SK-N-SH (cell line): Measurements from ENCODE around the gene MTA3. TPM values are rescaled to one million over a fixed set of nuclear protein-coding genes. Genes with fewer than 3 reads are reported as not detected.

Experiments used
- CTCF ChIA-PET: fragments of 300-600, 350-600 bp; formaldehyde crosslinking; extraction: SDS; loops from one replicate; lab custom pipeline; 2021; lab: Yijun Ruan, JAX
- POLR2A ChIA-PET: fragments of 350-600 bp; sonication (Branson Sonifier 250); formaldehyde crosslinking; extraction: SDS; loops from one replicate; lab custom pipeline; 2020; ENCODE audit warnings: antibody characterized with exemption, inconsistent platforms; lab: Yijun Ruan, JAX
- DNase-seq: peaks from one replicate; pipeline ENCODE4 v3.0.0; 2012
- H2AFZ ChIP-seq: fragments of 200-600 bp; sonication (generic); 2 replicates; pipeline ENCODE4 v1.8.1; 2016; ENCODE audit warnings: antibody characterized with exemption, mild to moderate bottlenecking, low read depth
- H3F3A ChIP-seq: fragments of 200-600 bp; sonication (generic); replicated peaks from 2 replicates; pipeline ENCODE3; 2016; ENCODE audit warnings: antibody characterized with exemption, mild to moderate bottlenecking; ENCODE audit not compliant: insufficient read depth
- H3K27ac ChIP-seq, 2 experiments: fragments of 200-500 bp in 1 of 2; fragments of 200-600 bp in 1 of 2; sonication (Bioruptor generic) in 1 of 2; sonication (generic), shearing (Covaris generic) in 1 of 2; 2 replicates each; pipeline versions ENCODE4 v1.5.1 to v1.6.1; 2014 to 2016; ENCODE audit warnings: low read depth in 2 of 2, inconsistent platforms in 1 of 2, low read length in 1 of 2, mild to moderate bottlenecking in 1 of 2, mixed read lengths in 1 of 2
- H3K27me3 ChIP-seq: fragments of 200-600 bp; sonication (generic), shearing (Covaris generic); 2 replicates; pipeline ENCODE4 v1.6.1; 2016; ENCODE audit warnings: mixed run types; ENCODE audit not compliant: insufficient read depth
- H3K36me3 ChIP-seq, 2 experiments: fragments of 200-500 bp in 1 of 2; fragments of 200-600 bp in 1 of 2; sonication (Bioruptor generic) in 1 of 2; sonication (generic) in 1 of 2; replicated peaks in 1 of 2; 2 replicates each; pipeline versions ENCODE3 to v1.5.1; 2014 to 2016; ENCODE audit warnings: low read length in 1 of 2, mild to moderate bottlenecking in 1 of 2; ENCODE audit not compliant: insufficient read depth in 2 of 2, control insufficient read depth in 1 of 2
- H3K4me1 ChIP-seq, 2 experiments: fragments of 200-500 bp in 1 of 2; fragments of 200-600 bp in 1 of 2; sonication (Bioruptor generic) in 1 of 2; sonication (generic), shearing (Covaris generic) in 1 of 2; 2 replicates each; pipeline versions ENCODE4 v1.5.1 to v1.6.1; 2014 to 2016; ENCODE audit warnings: low read depth in 1 of 2, low read length in 1 of 2, mixed run types in 1 of 2; ENCODE audit not compliant: insufficient read depth in 2 of 2, control insufficient read depth in 1 of 2
- H3K4me2 ChIP-seq: fragments of 200-600 bp; sonication (generic), shearing (Covaris generic); 2 replicates; pipeline ENCODE4 v1.6.1; 2017; ENCODE audit warnings: mixed run types
- H3K4me3 ChIP-seq, 2 experiments: fragments of 200-500 bp in 1 of 2; fragments of 200-600 bp in 1 of 2; sonication (Bioruptor generic) in 1 of 2; sonication (generic), shearing (Covaris generic) in 1 of 2; 2 replicates each; pipeline versions ENCODE4 v1.5.1 to v1.8.1; 2014 to 2016; ENCODE audit warnings: low read depth in 2 of 2, inconsistent platforms in 1 of 2, low read length in 1 of 2, mild to moderate bottlenecking in 1 of 2, mixed read lengths in 1 of 2, moderate library complexity in 1 of 2
- H3K79me2 ChIP-seq: fragments of 200-600 bp; sonication (generic); 2 replicates; pipeline ENCODE4 v1.8.1; 2017; ENCODE audit warnings: mild to moderate bottlenecking; ENCODE audit not compliant: insufficient read depth
- H3K9ac ChIP-seq: fragments of 200-600 bp; sonication (generic); 2 replicates; pipeline ENCODE4 v1.6.1; 2017; ENCODE audit warnings: mixed run types
- H3K9me2 ChIP-seq: fragments of 200-600 bp; sonication (generic); 2 replicates; pipeline ENCODE4 v1.6.1; 2017; ENCODE audit warnings: mixed run types
- H3K9me3 ChIP-seq: fragments of 200-600 bp; sonication (generic); 2 replicates; pipeline ENCODE4 v1.6.1; 2017; ENCODE audit warnings: mixed run types, mild to moderate bottlenecking, moderate library complexity
- H4K20me1 ChIP-seq: fragments of 200-600 bp; sonication (generic); 2 replicates; pipeline ENCODE4 v1.6.1; 2017; ENCODE audit warnings: mild to moderate bottlenecking, mixed run types; ENCODE audit not compliant: insufficient read depth
- CHD2 ChIP-seq: fragments of 150-350 bp; IDR thresholded peaks from 2 replicates; pipeline ENCODE4 v1.6.1; 2018; ENCODE audit warnings: low read length; ENCODE audit not compliant: partially characterized antibody
- EZH2phosphoT487 ChIP-seq: fragments of 200-600 bp; sonication (generic); IDR thresholded peaks from 2 replicates; pipeline ENCODE4 v1.6.1; 2017; ENCODE audit warnings: low read depth, mixed run types, mild to moderate bottlenecking, antibody characterized with exemption, moderate library complexity, borderline replicate concordance
- FOXJ3 ChIP-seq: sonication (generic); formaldehyde crosslinking; IDR thresholded peaks from 2 replicates; pipeline ENCODE4 v1.5.1; 2020; ENCODE audit warnings: mild to moderate bottlenecking, missing genetic modification reagents
- FOXM1 ChIP-seq: IDR thresholded peaks from 2 replicates; pipeline ENCODE4 v1.4.0; 2012; ENCODE audit warnings: low read depth, mild to moderate bottlenecking
- GATA2 ChIP-seq: sonication (generic); formaldehyde crosslinking; IDR thresholded peaks from 2 replicates; pipeline ENCODE4 v1.5.0; 2020; ENCODE audit warnings: mild to moderate bottlenecking, missing genetic modification reagents
- JUND ChIP-seq: IDR thresholded peaks from 2 replicates; pipeline ENCODE4 v1.4.0; 2012
- MXI1 ChIP-seq: IDR thresholded peaks from 2 replicates; pipeline ENCODE4 v1.6.1; 2012; ENCODE audit warnings: mild to moderate bottlenecking, low read depth, low read length, improper control_type of control experiment
- RAD21 ChIP-seq: IDR thresholded peaks from 2 replicates; pipeline ENCODE4 v1.6.1; 2012; ENCODE audit warnings: mild to moderate bottlenecking, low read length
- RCOR1 ChIP-seq: fragments of 150-350 bp; IDR thresholded peaks from 2 replicates; pipeline ENCODE4 v1.6.1; 2017; ENCODE audit warnings: antibody characterized with exemption, low read length
- RFX5 ChIP-seq: IDR thresholded peaks from 2 replicates; pipeline ENCODE4 v1.6.1; 2012; ENCODE audit warnings: mild to moderate bottlenecking, improper control_type of control experiment, low read length
- RXRA ChIP-seq: IDR thresholded peaks from 2 replicates; pipeline ENCODE4 v1.4.0; 2012; ENCODE audit warnings: low read depth, mild to moderate bottlenecking, borderline replicate concordance
- SIN3A ChIP-seq: IDR thresholded peaks from 2 replicates; pipeline ENCODE4 v1.6.1; 2012; ENCODE audit warnings: low read depth, mild to moderate bottlenecking, low read length, moderate library complexity, borderline replicate concordance
- TAF1 ChIP-seq: IDR thresholded peaks from 2 replicates; pipeline ENCODE4 v1.6.1; 2012; ENCODE audit warnings: low read depth, mild to moderate bottlenecking, low read length, moderate library complexity, borderline replicate concordance
- TEAD4 ChIP-seq: IDR thresholded peaks from 2 replicates; pipeline ENCODE4 v1.4.0; 2012; ENCODE audit warnings: mild to moderate bottlenecking, borderline replicate concordance; ENCODE audit not compliant: insufficient read depth
- YY1 ChIP-seq: IDR thresholded peaks from 2 replicates; pipeline ENCODE4 v1.4.0; 2012; ENCODE audit warnings: low read depth, mild to moderate bottlenecking
- WGBS: methylation state at CpG from one replicate; pipeline ENCODE4 v1.1.6; 2017; ENCODE audit warnings: low lambda C conversion rate; 5-methylcytosine and 5-hydroxymethylcytosine counted together
- polyA plus RNA-seq, 3 experiments: library from polyadenylated mRNA; depleted of rRNA; stranded (reverse); fragments of >200 nt; gene quantifications; 2 replicates each; pipeline ENCODE4 v1.2.3, GENCODE V29; 2012
- TF ChIP-seq, protein P1 (sequence below): fragments of 150-350 bp; IDR thresholded peaks from 2 replicates; pipeline ENCODE4 v1.6.1; 2017; ENCODE audit warnings: antibody characterized with exemption, low read length, low read depth, borderline replicate concordance
- TF ChIP-seq, protein P2 (sequence below): IDR thresholded peaks from 2 replicates; pipeline ENCODE4 v1.4.0; 2012; ENCODE audit warnings: low read depth
- TF ChIP-seq, protein P3 (sequence below): IDR thresholded peaks from 2 replicates; pipeline ENCODE4 v1.6.1; 2012; ENCODE audit warnings: mild to moderate bottlenecking, low read depth, low read length, moderate library complexity
- TF ChIP-seq, protein P4 (sequence below): IDR thresholded peaks from 2 replicates; pipeline ENCODE4; 2012
- TF ChIP-seq, protein P5 (sequence below): fragments of 150-350 bp; IDR thresholded peaks from 2 replicates; pipeline ENCODE4 v1.6.1; 2016; ENCODE audit warnings: mild to moderate bottlenecking, low read depth, low read length

Gene MTA3
- polyA plus RNA-seq, 1 of the 3 experiments (the other 2 are of a cell fraction): 30.8 TPM

DNA sequence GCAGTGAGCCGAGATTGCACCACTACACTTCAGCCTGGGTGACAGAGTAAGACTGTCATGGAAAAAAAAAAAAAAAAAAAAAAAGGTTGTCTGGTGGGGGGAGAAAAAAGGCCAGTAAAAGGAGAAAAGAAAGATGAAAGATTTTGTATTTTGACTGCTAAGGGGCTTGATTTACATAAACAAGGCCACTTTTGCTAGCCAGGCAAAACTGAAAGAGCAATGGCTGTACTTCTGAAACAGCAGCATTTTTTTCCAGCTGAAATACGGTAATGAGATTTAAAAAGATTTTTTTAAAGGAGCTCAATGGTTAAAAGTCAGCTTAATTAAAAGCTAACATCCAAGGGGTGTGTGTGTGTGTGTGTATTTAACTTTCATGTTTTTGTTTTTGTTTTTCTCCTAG is 206.8 kb downstream of the MTA3 start:
- H3K4me3 ChIP-seq: no peak overlapping the region
- no peak for DNase-seq
- no peaks in the 10 kb centered on the region for H3K79me2 ChIP-seq
- no peaks in the 10 kb centered on the region for H3K9me2 ChIP-seq
- ChIA-PET CTCF (interaction anchor here (1.2 to 2.4 kb wide), 4 partner anchors 10 to 289 kb away, joined by 3 to 7 read pairs (median 4); no protein-coding TSS in a partner anchor), POLR2A (no interaction called here)
- no peaks in the 10 kb centered on the region for H3K27me3 ChIP-seq
- no peaks in the 10 kb centered on the region for H3K36me3 ChIP-seq
- H3K4me2 ChIP-seq: no peak overlapping the region
- no peak overlapping the region for H2AFZ ChIP-seq
- no peaks in the 10 kb centered on the region; the same call in 1 of the 2 replicates for H3K9me3 ChIP-seq
- H3F3A ChIP-seq: no peaks in the 10 kb centered on the region
- no peak overlapping the region for H3K27ac ChIP-seq
- peaks cover 0 to 19% of the 10 kb centered on the region in 2 experiments; a peak in 1 of 4 replicates for H3K4me1 ChIP-seq
- no peaks in the 10 kb centered on the region for H4K20me1 ChIP-seq
- no peak for TF ChIP-seq FOXJ3 (CRISPR knock-in tag)
- TF ChIP-seq RAD21: no peak
- no peak for TF ChIP-seq FOXM1
- TF ChIP-seq TEAD4: no peak
- TF ChIP-seq, protein P1, sequence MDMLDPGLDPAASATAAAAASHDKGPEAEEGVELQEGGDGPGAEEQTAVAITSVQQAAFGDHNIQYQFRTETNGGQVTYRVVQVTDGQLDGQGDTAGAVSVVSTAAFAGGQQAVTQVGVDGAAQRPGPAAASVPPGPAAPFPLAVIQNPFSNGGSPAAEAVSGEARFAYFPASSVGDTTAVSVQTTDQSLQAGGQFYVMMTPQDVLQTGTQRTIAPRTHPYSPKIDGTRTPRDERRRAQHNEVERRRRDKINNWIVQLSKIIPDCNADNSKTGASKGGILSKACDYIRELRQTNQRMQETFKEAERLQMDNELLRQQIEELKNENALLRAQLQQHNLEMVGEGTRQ: no peak
- no peak for TF ChIP-seq MXI1
- no peak for TF ChIP-seq RCOR1
- no peak for TF ChIP-seq JUND
- no peak for TF ChIP-seq TAF1
- no peak for TF ChIP-seq YY1
- no peak for TF ChIP-seq RFX5
- no peak for TF ChIP-seq RXRA
- no peak for TF ChIP-seq EZH2phosphoT487
- TF ChIP-seq, protein P2, sequence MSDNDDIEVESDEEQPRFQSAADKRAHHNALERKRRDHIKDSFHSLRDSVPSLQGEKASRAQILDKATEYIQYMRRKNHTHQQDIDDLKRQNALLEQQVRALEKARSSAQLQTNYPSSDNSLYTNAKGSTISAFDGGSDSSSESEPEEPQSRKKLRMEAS: no peak
- TF ChIP-seq GATA2 (CRISPR knock-in tag): no peak
- TF ChIP-seq SIN3A: no peak
- TF ChIP-seq CHD2: no peak
- TF ChIP-seq, protein P3, sequence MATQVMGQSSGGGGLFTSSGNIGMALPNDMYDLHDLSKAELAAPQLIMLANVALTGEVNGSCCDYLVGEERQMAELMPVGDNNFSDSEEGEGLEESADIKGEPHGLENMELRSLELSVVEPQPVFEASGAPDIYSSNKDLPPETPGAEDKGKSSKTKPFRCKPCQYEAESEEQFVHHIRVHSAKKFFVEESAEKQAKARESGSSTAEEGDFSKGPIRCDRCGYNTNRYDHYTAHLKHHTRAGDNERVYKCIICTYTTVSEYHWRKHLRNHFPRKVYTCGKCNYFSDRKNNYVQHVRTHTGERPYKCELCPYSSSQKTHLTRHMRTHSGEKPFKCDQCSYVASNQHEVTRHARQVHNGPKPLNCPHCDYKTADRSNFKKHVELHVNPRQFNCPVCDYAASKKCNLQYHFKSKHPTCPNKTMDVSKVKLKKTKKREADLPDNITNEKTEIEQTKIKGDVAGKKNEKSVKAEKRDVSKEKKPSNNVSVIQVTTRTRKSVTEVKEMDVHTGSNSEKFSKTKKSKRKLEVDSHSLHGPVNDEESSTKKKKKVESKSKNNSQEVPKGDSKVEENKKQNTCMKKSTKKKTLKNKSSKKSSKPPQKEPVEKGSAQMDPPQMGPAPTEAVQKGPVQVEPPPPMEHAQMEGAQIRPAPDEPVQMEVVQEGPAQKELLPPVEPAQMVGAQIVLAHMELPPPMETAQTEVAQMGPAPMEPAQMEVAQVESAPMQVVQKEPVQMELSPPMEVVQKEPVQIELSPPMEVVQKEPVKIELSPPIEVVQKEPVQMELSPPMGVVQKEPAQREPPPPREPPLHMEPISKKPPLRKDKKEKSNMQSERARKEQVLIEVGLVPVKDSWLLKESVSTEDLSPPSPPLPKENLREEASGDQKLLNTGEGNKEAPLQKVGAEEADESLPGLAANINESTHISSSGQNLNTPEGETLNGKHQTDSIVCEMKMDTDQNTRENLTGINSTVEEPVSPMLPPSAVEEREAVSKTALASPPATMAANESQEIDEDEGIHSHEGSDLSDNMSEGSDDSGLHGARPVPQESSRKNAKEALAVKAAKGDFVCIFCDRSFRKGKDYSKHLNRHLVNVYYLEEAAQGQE: no peak
- TF ChIP-seq, protein P4, sequence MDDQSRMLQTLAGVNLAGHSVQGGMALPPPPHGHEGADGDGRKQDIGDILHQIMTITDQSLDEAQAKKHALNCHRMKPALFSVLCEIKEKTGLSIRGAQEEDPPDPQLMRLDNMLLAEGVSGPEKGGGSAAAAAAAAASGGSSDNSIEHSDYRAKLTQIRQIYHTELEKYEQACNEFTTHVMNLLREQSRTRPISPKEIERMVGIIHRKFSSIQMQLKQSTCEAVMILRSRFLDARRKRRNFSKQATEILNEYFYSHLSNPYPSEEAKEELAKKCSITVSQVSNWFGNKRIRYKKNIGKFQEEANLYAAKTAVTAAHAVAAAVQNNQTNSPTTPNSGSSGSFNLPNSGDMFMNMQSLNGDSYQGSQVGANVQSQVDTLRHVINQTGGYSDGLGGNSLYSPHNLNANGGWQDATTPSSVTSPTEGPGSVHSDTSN: no peak
- TF ChIP-seq, protein P5, sequence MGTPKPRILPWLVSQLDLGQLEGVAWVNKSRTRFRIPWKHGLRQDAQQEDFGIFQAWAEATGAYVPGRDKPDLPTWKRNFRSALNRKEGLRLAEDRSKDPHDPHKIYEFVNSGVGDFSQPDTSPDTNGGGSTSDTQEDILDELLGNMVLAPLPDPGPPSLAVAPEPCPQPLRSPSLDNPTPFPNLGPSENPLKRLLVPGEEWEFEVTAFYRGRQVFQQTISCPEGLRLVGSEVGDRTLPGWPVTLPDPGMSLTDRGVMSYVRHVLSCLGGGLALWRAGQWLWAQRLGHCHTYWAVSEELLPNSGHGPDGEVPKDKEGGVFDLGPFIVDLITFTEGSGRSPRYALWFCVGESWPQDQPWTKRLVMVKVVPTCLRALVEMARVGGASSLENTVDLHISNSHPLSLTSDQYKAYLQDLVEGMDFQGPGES: no peak
- WGBS: 55% methylated on average over 2 of the region's 2 CpGs
- H3K9ac ChIP-seq: no peak overlapping the region
